Kidney tubule cell (primary cell): ENCODE results near the gene ADAMTSL3.
A peak's percentile ranks its signal among the peaks of the same experiment; 100 is the strongest.

ENCODE experiments used
- DNase-seq: peaks from one replicate; pipeline ENCODE4 v3.0.0-alpha.2; 2018; ENCODE audit warnings: low spot score

ADAMTSL3 gene, protein sequence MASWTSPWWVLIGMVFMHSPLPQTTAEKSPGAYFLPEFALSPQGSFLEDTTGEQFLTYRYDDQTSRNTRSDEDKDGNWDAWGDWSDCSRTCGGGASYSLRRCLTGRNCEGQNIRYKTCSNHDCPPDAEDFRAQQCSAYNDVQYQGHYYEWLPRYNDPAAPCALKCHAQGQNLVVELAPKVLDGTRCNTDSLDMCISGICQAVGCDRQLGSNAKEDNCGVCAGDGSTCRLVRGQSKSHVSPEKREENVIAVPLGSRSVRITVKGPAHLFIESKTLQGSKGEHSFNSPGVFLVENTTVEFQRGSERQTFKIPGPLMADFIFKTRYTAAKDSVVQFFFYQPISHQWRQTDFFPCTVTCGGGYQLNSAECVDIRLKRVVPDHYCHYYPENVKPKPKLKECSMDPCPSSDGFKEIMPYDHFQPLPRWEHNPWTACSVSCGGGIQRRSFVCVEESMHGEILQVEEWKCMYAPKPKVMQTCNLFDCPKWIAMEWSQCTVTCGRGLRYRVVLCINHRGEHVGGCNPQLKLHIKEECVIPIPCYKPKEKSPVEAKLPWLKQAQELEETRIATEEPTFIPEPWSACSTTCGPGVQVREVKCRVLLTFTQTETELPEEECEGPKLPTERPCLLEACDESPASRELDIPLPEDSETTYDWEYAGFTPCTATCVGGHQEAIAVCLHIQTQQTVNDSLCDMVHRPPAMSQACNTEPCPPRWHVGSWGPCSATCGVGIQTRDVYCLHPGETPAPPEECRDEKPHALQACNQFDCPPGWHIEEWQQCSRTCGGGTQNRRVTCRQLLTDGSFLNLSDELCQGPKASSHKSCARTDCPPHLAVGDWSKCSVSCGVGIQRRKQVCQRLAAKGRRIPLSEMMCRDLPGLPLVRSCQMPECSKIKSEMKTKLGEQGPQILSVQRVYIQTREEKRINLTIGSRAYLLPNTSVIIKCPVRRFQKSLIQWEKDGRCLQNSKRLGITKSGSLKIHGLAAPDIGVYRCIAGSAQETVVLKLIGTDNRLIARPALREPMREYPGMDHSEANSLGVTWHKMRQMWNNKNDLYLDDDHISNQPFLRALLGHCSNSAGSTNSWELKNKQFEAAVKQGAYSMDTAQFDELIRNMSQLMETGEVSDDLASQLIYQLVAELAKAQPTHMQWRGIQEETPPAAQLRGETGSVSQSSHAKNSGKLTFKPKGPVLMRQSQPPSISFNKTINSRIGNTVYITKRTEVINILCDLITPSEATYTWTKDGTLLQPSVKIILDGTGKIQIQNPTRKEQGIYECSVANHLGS (N-terminal part only)

DNA sequence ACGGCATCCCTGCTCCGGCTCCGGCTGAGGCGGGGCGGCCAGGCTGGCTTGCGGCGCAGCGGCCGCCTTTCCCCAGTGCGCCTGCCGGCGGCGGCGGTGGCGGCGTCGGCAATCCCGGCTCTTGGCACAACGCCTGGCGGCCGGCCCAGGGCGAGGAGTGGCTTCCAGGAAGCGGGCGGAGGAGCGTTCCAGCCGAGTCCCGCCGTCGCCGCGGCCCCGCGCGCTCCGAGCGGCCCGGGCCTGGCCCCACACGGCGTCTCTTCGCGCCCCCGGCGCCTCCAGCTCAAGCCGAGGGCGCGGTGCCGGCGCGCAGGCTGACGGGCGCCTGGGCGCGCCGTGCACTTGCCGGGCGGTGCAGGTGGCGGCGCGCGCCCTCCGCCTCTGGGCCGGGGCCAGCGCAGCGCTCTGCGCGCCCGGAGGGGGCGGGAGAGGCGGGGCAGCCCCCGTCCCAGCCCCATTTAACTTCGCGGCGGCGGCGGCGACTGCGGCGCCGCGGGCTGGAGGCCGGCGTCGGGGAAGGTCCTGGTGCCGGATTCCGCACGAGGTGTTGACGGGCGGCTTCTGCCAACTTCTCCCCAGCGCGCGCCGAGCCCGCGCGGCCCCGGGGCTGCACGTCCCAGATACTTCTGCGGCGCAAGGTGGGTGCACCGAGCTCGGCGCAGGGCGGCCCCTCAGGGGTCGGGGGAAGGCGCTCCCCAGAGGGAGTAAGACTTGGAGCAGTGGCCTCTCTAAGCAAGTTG, at the start of gene ADAMTSL3:
TSS of gene ADAMTSL3 (plus strand) at position 485 of the 740 bp plus-strand sequence. CDS start 1,639 bp downstream, outside the sequence.
- DNase-seq, result peak; percentile 82

DNA sequence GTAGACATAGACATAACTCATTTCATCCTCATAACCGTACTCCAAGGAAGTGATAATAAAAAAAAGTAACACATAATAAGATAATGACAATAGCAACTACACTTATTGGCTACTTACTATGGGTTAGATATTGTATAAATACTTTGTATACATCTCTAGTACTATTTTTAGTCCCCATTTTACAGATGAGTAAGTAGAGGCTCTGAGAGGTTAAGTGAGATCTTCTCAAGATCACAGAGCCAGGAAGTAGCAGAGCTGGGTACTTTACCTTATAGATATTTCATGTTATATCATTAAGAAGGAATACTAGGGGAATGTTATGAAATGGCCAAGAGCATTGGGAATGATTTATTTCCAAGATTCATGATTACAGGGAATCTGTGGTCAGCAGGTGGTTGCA, 49.4 kb upstream of the ADAMTSL3 start:
- DNase-seq, result no peak

DNA sequence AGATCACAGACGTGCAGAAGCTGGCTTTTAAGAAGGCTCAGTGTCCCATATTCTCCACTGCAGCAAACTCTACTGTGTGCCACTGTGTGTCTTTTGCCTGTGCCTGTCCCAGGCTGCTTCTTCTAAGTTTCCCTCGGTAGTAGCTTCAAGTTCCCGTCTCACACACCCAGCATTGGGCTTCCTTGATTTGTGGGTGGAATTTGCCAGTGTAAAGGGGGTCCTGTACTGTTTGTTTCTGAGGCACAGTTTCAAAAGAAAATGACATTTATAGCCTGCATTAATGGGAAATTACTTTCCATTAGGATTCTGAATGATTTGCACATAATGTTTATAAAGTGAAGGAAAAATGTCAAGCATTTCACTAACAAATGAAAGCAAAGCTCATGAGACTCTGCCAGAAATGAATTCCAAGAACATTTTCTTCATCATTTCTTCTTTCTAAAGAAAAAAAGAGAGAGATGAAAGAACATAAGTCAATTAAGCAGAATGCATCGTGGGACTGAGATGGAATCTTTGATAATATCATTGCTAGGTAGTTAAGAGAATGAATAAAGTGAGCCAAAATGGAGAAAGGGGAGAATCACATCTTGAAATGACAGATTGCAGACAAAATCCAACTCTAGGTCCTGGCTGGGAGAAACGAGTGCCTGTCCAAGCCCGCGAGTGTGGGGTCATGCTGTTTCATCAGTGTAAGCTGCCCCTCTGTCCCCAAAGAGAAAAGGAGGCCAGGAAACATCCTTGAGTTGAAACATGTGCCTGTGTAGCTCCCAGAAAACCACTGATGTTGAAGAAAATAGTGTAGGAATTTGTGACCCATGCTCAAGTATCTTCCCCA, 48.6 kb upstream of the ADAMTSL3 start:
- DNase-seq, result no peak

DNA sequence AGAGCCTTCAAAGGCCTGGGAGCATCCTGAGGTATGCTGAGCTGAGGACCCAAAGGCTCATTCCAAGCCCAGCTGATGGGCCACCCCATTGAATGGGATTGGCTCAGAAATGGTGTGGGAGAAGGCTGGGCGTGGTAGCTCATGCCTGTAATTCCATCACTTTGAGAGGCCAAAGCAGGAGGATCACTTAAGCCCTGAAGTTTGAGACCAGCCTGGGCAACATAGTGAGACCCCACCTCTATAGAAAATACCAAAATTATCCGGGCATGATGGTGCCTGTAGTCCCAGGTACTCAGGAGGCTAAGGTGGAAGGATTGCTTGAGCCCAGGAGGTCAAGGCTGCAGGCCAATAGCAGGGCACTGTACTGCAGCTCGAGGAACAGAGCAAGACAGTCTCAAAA, 43.8 kb upstream of the ADAMTSL3 start:
- DNase-seq, result no peak

DNA sequence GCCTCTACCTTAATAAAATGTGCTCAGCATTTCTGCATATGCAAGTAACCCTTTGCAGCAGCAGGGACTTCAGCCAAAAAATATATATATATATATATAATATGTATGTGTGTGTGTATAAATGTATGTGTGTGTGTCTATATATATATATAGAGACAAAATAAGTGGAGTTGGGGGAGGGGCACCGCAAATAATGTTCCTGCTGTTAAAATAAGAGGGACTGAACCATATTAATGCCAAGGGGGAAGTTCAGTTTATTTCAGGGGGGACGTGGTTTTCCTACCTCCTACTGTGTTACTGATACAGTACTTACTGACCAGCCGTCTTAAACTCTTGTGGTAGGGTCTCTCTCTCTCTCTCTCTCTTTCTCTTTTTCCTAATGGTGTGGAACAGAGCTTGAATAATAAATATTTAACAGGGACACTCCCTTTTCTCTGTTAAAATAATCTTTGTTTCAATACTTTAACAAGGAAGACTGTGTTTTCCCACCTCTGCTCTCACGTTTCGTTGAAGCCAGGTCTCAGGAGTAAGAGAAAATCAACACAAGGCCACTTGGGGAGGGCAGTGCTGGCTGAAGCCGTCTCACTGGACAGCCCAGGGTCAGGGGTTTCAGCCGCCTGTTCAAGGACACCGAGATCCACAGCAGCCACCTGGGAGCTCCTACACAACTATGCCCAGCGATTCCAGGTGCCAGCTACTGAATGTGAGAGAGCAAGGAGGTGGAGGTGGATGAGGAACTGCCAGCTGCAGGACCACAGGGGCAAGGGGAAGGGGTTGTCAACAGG, 42.8 kb upstream of the ADAMTSL3 start:
- no peak for DNase-seq

DNA sequence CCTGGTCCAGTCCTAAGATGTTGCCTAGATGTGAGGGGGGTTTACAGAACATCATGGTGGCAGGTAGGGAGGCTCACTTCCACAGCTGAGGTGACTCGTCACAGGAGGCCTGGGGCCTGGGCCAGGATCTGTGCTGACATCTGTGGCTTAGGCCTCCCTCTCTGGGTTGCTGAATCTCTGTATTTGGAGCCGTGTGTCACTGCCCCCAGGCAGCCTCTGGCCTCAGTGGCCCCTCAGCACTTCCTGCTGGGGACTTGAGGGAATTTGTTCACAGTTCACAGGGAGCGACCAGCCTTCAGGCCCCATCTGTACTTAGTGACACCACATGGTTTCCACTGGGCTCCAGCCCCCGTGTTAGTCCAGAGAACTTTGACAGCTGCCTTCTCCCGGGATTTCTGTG, 41.7 kb upstream of the ADAMTSL3 start:
- peak; percentile 33 for DNase-seq

DNA sequence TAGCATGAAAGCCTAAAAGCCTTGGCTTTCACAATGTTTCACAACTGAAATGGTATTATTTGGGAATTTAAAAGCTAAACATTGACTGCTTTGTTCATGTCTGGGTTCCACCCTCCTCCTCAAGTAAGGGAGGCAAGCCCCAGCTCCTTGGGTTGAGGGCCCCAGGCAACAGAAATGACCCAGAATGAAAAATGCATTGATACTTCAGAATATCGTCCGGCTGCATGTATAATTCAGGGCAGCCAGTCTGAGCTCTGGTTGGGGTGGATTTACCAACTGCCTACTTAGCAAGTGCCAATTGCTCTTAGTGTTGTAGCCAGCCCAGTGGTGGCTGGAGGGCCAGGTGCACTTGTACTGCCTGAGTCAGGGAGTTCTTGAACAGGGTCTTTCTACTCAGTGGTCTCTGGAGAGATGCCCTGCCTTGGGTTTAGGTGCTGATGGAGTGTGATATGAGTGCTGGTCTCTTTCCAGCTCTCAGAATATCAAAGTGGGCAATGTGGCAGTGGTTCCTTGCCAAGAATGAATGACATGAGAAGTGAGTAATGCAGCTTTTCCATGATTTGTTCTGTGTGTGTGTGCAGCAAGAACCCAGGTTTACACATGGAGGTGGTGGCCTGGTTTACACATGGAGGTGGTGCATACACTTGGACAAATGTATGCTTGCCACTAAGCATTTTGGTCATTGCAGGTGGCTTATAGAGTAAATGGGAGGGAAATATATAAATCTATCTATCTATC, 40.9 kb upstream of the ADAMTSL3 start:
- peak; percentile 55 for DNase-seq

DNA sequence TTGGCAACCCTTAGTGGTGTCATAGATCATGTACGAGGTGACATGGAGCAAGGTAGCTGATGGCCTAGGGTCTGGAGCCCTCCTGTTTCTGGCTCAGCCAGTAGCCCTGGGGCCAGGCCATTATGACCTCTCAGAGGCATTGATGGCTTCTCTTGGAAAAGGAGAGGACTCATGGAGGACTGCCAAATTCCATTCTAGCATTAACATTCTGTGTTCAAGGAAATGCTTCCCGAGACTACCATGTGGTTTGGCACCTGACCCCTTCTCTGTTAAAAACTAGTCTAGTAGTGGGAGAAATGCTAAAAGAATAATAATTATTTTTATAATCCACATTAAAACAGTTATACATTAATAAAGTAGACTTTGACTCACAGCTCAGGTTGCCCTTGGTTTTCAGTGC, 40.2 kb upstream of the ADAMTSL3 start:
- peak; percentile 84 for DNase-seq

DNA sequence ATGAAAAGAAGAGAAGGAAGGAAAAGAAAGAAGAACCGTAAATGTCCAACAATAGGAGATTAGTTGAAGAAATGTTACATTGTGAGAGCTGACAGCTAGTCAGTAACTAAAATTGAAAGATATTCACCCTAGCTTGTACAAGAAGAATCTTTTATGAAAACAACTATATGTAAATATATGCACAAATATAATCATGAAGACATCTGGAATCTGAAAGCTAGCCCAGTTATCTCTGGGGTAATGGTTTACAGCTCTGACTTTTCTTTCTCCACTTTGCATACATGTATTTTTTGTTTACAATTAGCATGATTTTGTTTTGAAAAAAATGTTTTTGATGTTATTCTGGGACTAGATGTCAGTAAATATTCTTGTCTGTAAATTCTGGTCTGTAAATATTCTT, 37.1 kb upstream of the ADAMTSL3 start:
- DNase-seq, result no peak

DNA sequence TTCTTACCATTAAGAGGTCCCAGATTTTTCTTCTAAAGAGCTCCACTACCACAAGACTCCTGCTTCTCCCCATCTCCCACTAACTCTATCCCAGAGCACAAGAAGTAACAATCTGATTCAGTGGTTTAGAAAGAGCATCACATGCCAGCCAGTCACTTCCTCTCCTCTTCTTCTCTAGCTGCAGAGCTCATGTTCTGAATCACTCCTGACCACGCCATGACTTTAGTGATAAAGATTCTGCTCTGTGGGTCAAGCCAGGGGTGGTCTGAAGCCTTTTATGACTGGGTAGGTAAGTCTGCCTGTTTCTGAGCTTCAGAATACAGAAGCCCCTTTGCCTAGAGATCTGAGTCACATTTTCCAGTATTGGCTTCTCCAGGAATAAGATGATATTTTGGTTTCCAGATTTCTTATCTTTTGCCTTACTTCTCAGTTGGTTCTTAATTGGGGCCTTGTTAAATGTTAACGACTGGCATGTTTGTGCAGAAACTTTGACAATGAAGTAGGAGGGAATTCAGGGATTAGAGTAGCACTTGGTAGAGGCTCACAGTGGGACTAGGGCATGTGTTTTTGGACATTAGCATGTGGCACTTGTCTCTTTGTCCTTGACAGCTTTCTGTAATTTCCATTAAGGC, 27.6 kb upstream of the ADAMTSL3 start:
- peak; percentile 92 for DNase-seq

DNA sequence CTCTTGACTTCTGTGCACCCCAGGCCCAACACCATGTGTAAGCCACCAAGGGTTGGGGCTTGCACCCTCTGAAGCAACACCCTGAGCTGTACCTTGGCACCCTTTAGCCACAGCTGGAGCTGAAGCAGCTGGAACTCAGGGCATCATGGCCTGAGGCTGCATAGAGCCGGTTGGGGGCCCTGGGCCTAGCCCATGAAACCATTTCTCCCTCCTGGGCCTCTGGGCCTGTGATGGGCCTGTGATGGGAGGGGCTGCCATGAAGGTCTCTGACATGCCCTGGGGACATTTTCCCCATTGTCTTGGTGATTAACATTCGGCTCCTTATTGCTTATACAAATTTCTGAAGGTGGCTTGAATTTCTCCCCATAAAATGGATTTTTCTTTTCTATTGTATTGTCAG, 22.4 kb upstream of the ADAMTSL3 start:
- no peak for DNase-seq

DNA sequence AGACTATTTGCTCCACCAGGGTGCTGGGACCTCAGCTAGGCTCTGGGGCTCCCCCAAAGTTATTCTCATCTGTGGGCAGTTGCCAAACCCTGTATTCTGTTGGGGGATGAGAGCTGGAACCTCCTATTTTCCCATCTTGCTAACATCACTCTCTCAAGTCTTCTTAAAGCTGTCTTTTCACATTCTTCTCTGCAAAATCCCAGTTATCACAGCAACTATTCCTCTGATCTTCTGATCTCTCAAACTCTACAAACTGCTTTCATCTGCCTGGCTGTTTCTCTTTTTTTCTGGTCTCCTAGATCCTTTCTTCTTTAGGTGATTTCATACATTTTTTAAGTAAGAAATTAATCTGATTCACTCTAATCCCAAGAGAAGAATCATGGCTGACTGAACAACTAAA, 10.7 kb upstream of the ADAMTSL3 start:
- no peak for DNase-seq

DNA sequence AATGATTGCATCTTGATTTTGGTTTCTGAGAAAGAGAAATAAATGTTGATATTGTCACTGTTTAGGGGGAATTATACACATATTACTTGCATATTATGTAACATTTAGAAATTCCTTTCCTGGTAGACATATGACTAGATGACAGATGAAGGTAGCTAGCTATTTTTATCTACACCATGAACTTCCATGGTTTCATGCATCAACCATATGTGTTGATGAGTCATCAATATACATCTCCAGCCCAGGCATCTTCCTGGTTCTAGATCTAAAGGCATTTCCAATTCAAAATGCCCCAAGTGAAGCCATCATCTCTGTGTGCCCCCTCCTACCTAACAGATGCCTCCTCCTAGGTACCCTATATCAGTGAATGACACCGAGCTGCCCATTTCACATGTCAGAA, 9.5 kb upstream of the ADAMTSL3 start:
- DNase-seq, result no peak

DNA sequence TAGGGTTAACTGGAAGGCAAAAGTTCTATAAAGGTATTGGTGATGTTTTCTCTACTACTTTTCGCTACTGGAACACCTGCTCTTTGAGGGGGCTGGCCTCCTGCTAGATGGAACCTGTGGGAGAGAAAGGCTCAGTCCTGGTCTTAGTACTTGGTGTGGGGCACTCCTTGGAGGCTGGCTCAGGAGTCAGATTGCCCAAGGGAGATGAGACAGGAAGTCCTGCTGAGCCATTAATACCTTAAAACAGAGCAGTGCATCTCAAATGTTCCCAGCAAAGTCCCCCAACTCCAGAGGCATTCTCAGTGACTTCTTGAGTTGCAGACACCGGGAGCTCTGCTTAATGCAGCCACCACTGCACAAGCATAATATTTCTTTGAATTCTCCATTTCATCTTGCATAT, 3.1 kb upstream of the ADAMTSL3 start:
- DNase-seq, result no peak

DNA sequence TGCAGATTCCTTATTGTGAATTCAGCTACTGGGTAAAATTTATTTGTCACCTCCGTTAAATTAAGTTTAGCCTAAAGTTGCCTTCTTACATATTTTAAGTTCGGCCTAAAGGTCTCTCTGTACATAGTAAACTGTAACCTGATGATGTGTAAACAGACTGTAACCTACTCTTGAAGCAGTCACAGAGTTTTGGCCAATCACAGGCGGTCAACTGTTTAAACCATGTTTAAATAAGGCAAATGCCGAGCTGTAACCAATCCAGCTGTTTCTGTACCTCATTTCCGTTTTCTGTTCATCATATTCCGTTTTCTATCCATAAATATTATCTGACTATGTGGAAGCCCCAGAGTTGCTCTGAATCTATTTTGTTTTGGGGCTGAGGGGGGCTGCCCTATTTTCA, 2.4 kb upstream of the ADAMTSL3 start:
- no peak for DNase-seq

DNA sequence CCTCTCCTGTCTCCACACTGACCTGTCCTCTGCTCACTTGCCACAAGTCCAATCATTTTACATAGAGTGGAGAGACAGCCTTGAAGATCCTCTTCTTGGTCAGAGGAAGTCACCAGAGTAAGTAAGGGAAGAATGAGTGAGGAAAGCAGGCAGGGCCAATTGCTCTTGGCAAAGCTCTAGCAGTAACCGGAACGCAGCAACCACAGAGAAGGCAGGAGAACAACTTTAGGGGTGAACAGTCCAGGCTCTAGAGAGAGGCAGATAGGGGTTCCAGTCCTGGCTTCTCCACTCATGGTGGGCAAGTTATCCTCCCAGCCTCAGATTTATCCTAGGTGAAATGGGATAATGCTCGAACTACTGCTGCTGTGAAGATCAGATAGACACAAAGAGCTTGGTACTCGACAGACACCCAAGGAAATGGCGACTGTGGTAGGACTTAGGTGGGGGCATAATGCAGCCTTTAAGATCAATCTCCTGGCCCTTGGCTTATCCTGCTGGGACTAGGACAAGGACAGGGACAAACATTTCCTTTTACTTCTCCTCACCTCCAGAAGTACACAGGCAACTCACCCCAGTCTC, 1.2 kb upstream of the ADAMTSL3 start:
- no peak for DNase-seq

DNA sequence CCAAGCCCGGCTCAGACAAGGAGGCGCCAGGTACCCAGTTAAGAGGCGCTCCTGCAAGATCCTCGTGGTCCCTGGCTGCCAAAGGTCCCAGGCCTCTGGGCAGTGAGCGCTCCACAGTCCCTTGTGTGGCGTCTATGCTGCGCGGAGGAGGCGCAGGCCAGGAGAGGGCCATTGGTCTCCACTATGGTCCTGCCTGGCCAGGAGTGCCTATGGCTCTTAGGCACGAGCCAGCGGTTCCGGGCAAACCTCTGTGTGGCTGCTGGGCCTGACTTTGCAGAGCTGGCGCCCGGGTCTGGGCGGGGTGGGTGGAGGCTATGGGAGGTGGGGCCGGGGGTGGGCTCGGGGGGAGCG, 660 bp upstream of the ADAMTSL3 start:
- no peak for DNase-seq
